ENCODE data around the gene SCMH1.

- no peak for TF ChIP-seq CTCF (IDR thresholded peaks at IDR 0.05; ENCODE audit: poor library complexity, severe bottlenecking)
- no peak for TF ChIP-seq RAD21 (conservative IDR thresholded peaks at IDR 0.05)
- TF ChIP-seq EP300 (conservative IDR thresholded peaks at IDR 0.05; ENCODE audit: poor library complexity, severe bottlenecking) = no peak
- no peak for TF ChIP-seq POLR2AphosphoS5 (IDR thresholded peaks at IDR 0.05)
- TF ChIP-seq EZH2 (IDR thresholded peaks at IDR 0.05; ENCODE audit: borderline replicate concordance, insufficient read depth, low read length, poor library complexity, severe bottlenecking) = no peak
- TF ChIP-seq MXI1 (conservative IDR thresholded peaks at IDR 0.05; ENCODE audit: poor library complexity, severe bottlenecking) = no peak
- no peak for TF ChIP-seq SMC3 (conservative IDR thresholded peaks at IDR 0.05; ENCODE audit: poor library complexity)
- no peak for TF ChIP-seq TAF1 (IDR thresholded peaks at IDR 0.05; ENCODE audit: low read depth)
These were observed 245.0 kb downstream of the SCMH1 start for GRCh38 chr1:40997096-40997495.

Data from neural cell (in vitro differentiated cells).